ENCODE measurements around the gene TMCC3. TPM values are rescaled to one million over a fixed set of nuclear protein-coding genes. Genes with fewer than 3 reads are reported as not detected.
"Not testable (repeated sequence)": the region's sequence is repeated elsewhere in the genome, so short reads cannot be mapped to it uniquely, and the experiment has no call there.

Gene TMCC3
- total and polyA plus RNA-seq, 11 donors: 0.69 to 8.2 (median 2.9) TPM

DNA sequence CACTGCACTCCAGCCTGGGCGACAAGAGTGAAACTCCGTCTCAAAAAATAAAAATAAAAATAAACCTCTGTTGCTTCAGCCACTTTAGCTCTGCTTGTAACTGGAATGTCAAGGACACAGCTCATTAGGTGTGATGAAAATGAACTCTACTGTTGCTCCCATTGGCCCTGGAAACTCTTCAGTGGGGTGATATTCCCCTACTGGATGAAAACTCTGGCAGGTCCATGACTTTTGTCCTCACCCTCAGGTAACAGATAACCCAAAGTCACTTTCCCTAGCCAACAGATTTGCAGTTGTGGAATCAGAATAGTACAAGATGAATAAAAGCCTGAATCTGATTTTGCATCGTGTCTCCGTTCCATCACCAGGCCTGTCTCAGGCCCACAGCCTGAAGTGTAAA lies 98.5 kb downstream of the TMCC3 start:
- Histone ChIP-seq H3K9me3 (peaks cover 0 to 2% (median 0%) of the 10 kb centered on the region in 12 donors), H3K36me3 (no peaks in the 10 kb centered on the region), H3K27ac (no peak overlapping the region), H3K4me1 (no peaks in the 10 kb centered on the region), H3K27me3 (no peaks in the 10 kb centered on the region), H3K4me3 (no peak overlapping the region)
- ATAC-seq (no peak), DNase-seq (no peak)
- TF ChIP-seq CTCF (IDR thresholded peaks at IDR 0.05): no peak
- no peak for TF ChIP-seq POLR2A (IDR thresholded peaks at IDR 0.05)
- intact Hi-C loops (cut with DNase I): loop anchor here in 3 of 10 donors (5.0 to 10.0 kb wide), 3 partner anchors 103 to 785 kb away; partner anchors contain the start of gene TMCC3 (in 1 of the 3)
- 43 to 94% (median 73%) methylated on average over 3 to 4 of the region's 4 CpGs for WGBS, 4 donors

DNA sequence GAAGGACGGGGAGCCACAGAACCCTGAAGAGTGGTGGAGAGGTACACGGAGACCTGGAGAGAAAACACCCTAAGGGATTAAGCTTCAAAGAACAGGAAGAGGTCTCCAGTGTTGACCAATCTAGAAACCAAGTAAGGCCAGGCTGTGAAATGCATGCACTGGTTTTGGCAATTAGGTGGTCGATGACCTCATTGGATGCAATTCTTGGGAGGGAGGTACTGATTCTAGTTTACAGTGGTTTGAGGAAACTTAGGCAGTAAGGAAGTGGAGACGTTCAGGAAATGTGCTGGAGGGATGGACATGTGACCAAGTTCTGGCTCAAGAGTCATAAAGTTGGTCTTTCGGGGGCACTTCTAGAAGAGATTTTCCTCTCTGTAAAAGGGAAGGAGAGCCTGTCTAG lies 99.4 kb downstream of the TMCC3 start:
- 79 to 91% (median 84%) methylated on average over 5 of the region's 5 CpGs for WGBS, 4 donors
- TF ChIP-seq CTCF (IDR thresholded peaks at IDR 0.05) (no peak), POLR2A (IDR thresholded peaks at IDR 0.05) (no peak)
- intact Hi-C loops (cut with DNase I): loop anchor here in 3 of 10 donors (5.0 to 10.0 kb wide), 3 partner anchors 104 to 786 kb away; partner anchors contain the start of gene TMCC3 (in 1 of the 3)

DNA sequence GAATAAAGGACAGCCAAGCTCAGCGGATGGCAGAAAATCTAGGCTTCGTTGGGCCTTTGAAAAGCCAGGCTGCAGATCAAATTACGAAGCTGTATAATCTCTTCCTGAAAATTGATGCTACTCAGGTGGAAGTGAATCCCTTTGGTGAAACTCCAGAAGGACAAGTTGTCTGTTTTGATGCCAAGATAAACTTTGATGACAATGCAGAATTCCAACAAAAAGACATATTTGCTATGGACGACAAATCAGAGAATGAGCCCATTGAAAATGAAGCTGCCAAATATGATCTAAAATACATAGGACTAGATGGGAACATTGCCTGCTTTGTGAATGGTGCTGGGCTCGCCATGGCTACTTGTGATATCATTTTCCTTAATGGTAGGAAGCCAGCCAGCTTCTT lies 101.5 kb downstream of the TMCC3 start:
- H3K4me3 ChIP-seq, H3K27ac ChIP-seq, DNase-seq, H3K9me3 ChIP-seq, H3K36me3 ChIP-seq, ATAC-seq, H3K27me3 ChIP-seq, H3K4me1 ChIP-seq: not testable (repeated sequence)
- WGBS, 4 donors: 91 to 94% (median 92%) methylated on average over 5 of the region's 5 CpGs
- intact Hi-C loops (cut with DNase I): loop anchor here in 9 of 10 donors (5.0 to 10.0 kb wide), 7 partner anchors 176 to 788 kb away; no protein-coding TSS in a partner anchor

More for the DNA sequence above, 99.4 kb downstream of the TMCC3 start:
- H3K27me3 ChIP-seq: no peaks in the 10 kb centered on the region
- no peak overlapping the region for H3K4me3 ChIP-seq
- DNase-seq: no peak
- no peaks in the 10 kb centered on the region for H3K36me3 ChIP-seq
- no peak overlapping the region for H3K27ac ChIP-seq
- ATAC-seq: no peak
- H3K4me1 ChIP-seq: no peaks in the 10 kb centered on the region
- peaks cover 0 to 3% (median 0%) of the 10 kb centered on the region in 12 donors for H3K9me3 ChIP-seq

GRCh38 chr12:94545935-94546771 lies 104.2 kb downstream of the TMCC3 start:
- Histone ChIP-seq H3K36me3 (no peaks in the 10 kb centered on the region), H3K27me3 (no peaks in the 10 kb centered on the region), H3K4me1 (no peaks in the 10 kb centered on the region), H3K27ac (no peak overlapping the region), H3K4me3 (no peak overlapping the region), H3K9me3 (peaks cover 0 to 3% (median 0%) of the 10 kb centered on the region in 12 donors)
- TF ChIP-seq POLR2A (IDR thresholded peaks at IDR 0.05): no peak
- peak; percentile 62 to 86 (median 79) for TF ChIP-seq CTCF (IDR thresholded peaks at IDR 0.05)
- WGBS, 4 donors: 51 to 55% (median 52%) methylated on average over 17 of the region's 17 CpGs
- DNase-seq (peak in 4 of 5 donors; percentile 32 to 46 (median 39)), ATAC-seq (peak; percentile 80 to 98 (median 93))
- intact Hi-C loops (cut with DNase I): loop anchor here (2.0 to 10.0 kb wide), 9 partner anchors 179 to 791 kb away; no protein-coding TSS in a partner anchor
